Astrocyte (in vitro differentiated cells and primary cell): ENCODE results near the gene SUFU. TPM values are rescaled to one million over a fixed set of nuclear protein-coding genes. Genes with fewer than 3 reads are reported as not detected.

Experiments
- DNase-seq: peaks from one replicate; pipeline ENCODE4 v3.0.0-alpha.2; 2010; ENCODE audit warnings: low read depth
- FAIRE-seq: peaks from 2 replicates; lab custom pipeline; 2011; peaks lifted over from hg19 to GRCh38; lab: Jason Lieb, UNC
- H2AFZ ChIP-seq: 2 replicates; pipeline ENCODE4 v1.6.0; 2012; ENCODE audit warnings: low read depth, low read length, inconsistent platforms
- H3K27ac ChIP-seq: 2 replicates; pipeline ENCODE4 v1.5.1; 2011; ENCODE audit warnings: low read depth, low read length, inconsistent platforms
- H3K27me3 ChIP-seq: 2 replicates; pipeline ENCODE4 v1.6.0; 2011; ENCODE audit warnings: low read length, inconsistent platforms; ENCODE audit not compliant: insufficient read depth
- H3K36me3 ChIP-seq: 2 replicates; pipeline ENCODE4 v1.5.1; 2011; ENCODE audit warnings: low read length, inconsistent platforms; ENCODE audit not compliant: insufficient read depth
- H3K4me1 ChIP-seq: 2 replicates; pipeline ENCODE4 v1.5.1; 2011; ENCODE audit warnings: low read length, inconsistent platforms; ENCODE audit not compliant: insufficient read depth
- H3K4me2 ChIP-seq: 2 replicates; pipeline ENCODE4 v1.6.0; 2012; ENCODE audit warnings: low read length, inconsistent platforms
- H3K4me3 ChIP-seq: 2 replicates; pipeline ENCODE4 v1.5.1; 2011; ENCODE audit warnings: low read depth, mild to moderate bottlenecking, low read length, inconsistent platforms; ENCODE audit not compliant: insufficient read depth
- H3K79me2 ChIP-seq: 2 replicates; pipeline ENCODE4 v1.6.0; 2012; ENCODE audit warnings: mild to moderate bottlenecking, low read length, inconsistent platforms; ENCODE audit not compliant: insufficient read depth
- H3K9ac ChIP-seq: 2 replicates; pipeline ENCODE4 v1.6.0; 2012; ENCODE audit warnings: mild to moderate bottlenecking, low read length, inconsistent platforms
- H3K9me3 ChIP-seq: 2 replicates; pipeline ENCODE4 v1.5.1; 2012; ENCODE audit warnings: low read depth, mild to moderate bottlenecking, low read length, inconsistent platforms; ENCODE audit not compliant: insufficient read depth
- H4K20me1 ChIP-seq: 2 replicates; pipeline ENCODE4 v1.6.0; 2012; ENCODE audit warnings: low read length, inconsistent platforms; ENCODE audit not compliant: insufficient read depth
- H3K27ac Mint-ChIP-seq: one replicate; pipeline ENCODE4 v1.8.0; 2021; ENCODE audit warnings: mild to moderate bottlenecking, mixed read lengths; ENCODE audit not compliant: unreplicated experiment
- H3K27me3 Mint-ChIP-seq: one replicate; pipeline ENCODE4 v1.8.0; 2021; ENCODE audit warnings: low read depth, mixed read lengths; ENCODE audit not compliant: unreplicated experiment
- H3K36me3 Mint-ChIP-seq: one replicate; pipeline ENCODE4 v1.8.0; 2021; ENCODE audit warnings: low read depth, mixed read lengths; ENCODE audit not compliant: unreplicated experiment
- H3K4me1 Mint-ChIP-seq: one replicate; pipeline ENCODE4 v1.8.0; 2021; ENCODE audit warnings: low read depth, mixed read lengths; ENCODE audit not compliant: unreplicated experiment
- H3K4me3 Mint-ChIP-seq: one replicate; pipeline ENCODE4 v1.8.0; 2021; ENCODE audit warnings: mild to moderate bottlenecking, moderate library complexity, mixed read lengths; ENCODE audit not compliant: unreplicated experiment
- H3K9me3 Mint-ChIP-seq: one replicate; pipeline ENCODE4 v1.8.0; 2021; ENCODE audit warnings: mild to moderate bottlenecking, mixed read lengths; ENCODE audit not compliant: unreplicated experiment
- EZH2 ChIP-seq: IDR thresholded peaks from 2 replicates; pipeline ENCODE4 v1.6.1; 2012; ENCODE audit warnings: mild to moderate bottlenecking, low read length, inconsistent platforms; ENCODE audit not compliant: insufficient read depth
- total RNA-seq: library from RNA; stranded (reverse); gene quantifications from 2 replicates; pipeline ENCODE4 v1.2.1, GENCODE V29; 2021
- TF ChIP-seq, protein P1 (sequence below): IDR thresholded peaks from 2 replicates; pipeline ENCODE4 v1.5.1; 2011; ENCODE audit warnings: low read depth, mild to moderate bottlenecking, inconsistent platforms, low read length, moderate library complexity; ENCODE audit not compliant: insufficient read depth

Gene SUFU
- total RNA-seq, 1 donor from 2014 or later: 25.8 TPM

DNA sequence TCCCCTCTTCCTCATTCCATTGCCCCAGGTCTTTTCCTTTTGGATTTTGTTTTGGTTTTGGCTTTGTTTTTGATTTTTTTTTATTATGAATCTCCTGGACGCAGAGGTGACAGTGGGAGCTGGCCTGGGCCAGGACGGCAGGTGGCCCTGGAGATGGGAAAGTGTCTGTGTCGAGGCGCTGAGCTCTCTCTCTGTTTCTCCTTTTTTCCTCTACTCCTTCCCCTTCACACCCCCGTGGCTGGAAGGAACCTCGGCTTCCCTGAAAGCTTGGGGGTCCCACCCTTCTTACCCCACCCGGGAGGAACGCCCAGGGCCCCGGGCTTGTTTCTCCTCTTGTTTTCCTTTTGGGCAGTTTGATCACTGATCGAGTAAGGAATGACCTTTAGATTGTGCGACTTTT, 153.7 kb downstream of the SUFU start:
- Histone ChIP-seq H3K27me3 (no peaks in the 10 kb centered on the region), H2AFZ (no peak overlapping the region), H3K27ac (no peak overlapping the region), H4K20me1 (peaks cover 69% of the 10 kb centered on the region), H3K4me2 (no peak overlapping the region), H3K9ac (no peak overlapping the region), H3K9me3 (no peaks in the 10 kb centered on the region), H3K4me1 (peaks cover 10% of the 10 kb centered on the region), H3K4me3 (no peak overlapping the region), H3K79me2 (peaks cover 26% of the 10 kb centered on the region), H3K36me3 (peaks cover 36% of the 10 kb centered on the region)
- DNase-seq (no peak), FAIRE-seq (no peak)
- no peak overlapping the region for H3K4me3 Mint-ChIP-seq
- H3K27me3 Mint-ChIP-seq: no peaks in the 10 kb centered on the region
- no peak for TF ChIP-seq EZH2
- TF ChIP-seq, protein P1, sequence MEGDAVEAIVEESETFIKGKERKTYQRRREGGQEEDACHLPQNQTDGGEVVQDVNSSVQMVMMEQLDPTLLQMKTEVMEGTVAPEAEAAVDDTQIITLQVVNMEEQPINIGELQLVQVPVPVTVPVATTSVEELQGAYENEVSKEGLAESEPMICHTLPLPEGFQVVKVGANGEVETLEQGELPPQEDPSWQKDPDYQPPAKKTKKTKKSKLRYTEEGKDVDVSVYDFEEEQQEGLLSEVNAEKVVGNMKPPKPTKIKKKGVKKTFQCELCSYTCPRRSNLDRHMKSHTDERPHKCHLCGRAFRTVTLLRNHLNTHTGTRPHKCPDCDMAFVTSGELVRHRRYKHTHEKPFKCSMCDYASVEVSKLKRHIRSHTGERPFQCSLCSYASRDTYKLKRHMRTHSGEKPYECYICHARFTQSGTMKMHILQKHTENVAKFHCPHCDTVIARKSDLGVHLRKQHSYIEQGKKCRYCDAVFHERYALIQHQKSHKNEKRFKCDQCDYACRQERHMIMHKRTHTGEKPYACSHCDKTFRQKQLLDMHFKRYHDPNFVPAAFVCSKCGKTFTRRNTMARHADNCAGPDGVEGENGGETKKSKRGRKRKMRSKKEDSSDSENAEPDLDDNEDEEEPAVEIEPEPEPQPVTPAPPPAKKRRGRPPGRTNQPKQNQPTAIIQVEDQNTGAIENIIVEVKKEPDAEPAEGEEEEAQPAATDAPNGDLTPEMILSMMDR: no peak
- H3K27ac Mint-ChIP-seq: no peak overlapping the region
- no peaks in the 10 kb centered on the region for H3K9me3 Mint-ChIP-seq
- peaks cover 25% of the 10 kb centered on the region for H3K4me1 Mint-ChIP-seq
- H3K36me3 Mint-ChIP-seq: peaks cover 21% of the 10 kb centered on the region

DNA sequence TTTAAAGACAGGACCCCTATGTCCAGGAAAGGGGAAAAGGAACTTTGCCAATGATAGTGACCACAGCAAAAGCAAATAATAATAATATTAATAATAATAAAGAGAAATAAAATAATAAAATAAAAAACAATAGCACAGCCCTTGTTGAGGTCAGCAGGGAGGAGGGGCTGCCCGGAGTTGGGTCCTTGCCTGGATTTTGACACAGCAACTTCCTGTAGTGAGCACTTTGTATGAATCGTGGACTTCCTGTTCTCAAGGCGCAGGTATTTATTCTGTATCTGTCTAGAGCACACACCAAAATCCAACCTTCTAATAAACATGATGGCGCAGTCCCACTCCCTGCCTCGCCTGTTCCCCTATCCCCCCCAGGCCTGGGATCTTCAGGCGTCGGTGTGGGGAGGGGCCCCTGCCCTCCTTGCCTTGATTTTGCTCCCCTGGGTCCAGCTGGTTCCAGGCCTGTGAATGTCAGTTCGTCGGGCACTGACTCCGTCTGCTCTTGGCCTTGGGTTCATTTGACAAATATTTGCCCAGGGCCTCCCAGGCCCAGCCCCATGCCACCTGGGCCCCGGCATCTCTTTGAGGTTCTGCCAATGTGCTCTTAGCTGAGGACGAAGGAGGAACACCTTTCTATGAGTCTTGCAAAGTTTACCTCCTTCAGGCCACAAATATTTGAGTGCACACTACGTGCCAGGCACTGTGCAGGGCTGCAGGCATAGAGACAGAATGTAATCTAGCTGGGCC, 154.4 kb downstream of the SUFU start:
- Histone ChIP-seq H2AFZ (no peak overlapping the region), H3K9me3 (no peaks in the 10 kb centered on the region), H3K4me2 (no peak overlapping the region), H3K27ac (no peak overlapping the region), H3K9ac (no peak overlapping the region), H3K4me1 (peaks cover 10% of the 10 kb centered on the region), H3K4me3 (no peak overlapping the region), H3K36me3 (peaks cover 35% of the 10 kb centered on the region), H3K27me3 (no peaks in the 10 kb centered on the region), H3K79me2 (peaks cover 20% of the 10 kb centered on the region), H4K20me1 (peaks cover 63% of the 10 kb centered on the region)
- Mint-ChIP-seq H3K27ac (no peak overlapping the region), H3K9me3 (no peaks in the 10 kb centered on the region), H3K4me3 (no peak overlapping the region), H3K4me1 (peaks cover 18% of the 10 kb centered on the region), H3K27me3 (no peaks in the 10 kb centered on the region), H3K36me3 (peaks cover 19% of the 10 kb centered on the region)
- TF ChIP-seq, protein P1: no peak
- TF ChIP-seq EZH2: no peak
- FAIRE-seq: no peak
- no peak for DNase-seq

DNA sequence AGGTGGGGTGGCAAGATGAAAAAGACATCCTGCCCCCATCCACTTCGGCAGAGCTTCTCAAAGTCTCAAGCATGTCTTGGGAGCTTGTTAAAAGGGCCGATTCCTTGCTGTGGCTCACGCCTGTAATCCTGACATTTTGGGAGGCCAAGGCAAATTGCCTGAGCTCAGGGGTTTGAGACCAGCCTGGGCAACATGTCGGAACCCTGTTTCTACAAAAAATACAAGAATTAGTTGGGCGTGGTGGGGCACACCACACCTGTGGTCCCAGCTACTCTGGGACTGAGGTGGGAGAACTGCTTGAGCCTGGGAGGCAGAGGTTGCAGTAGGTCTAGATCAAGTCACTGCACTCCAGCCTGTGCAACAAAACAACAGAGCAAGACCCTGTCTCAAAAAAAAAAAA, 155.0 kb downstream of the SUFU start:
- no peak overlapping the region for H3K27ac ChIP-seq
- peaks cover 11% of the 10 kb centered on the region for H3K4me1 Mint-ChIP-seq
- FAIRE-seq: no peak
- peaks cover 12% of the 10 kb centered on the region for H3K36me3 Mint-ChIP-seq
- no peak for DNase-seq
- no peak overlapping the region for H3K9ac ChIP-seq
- H3K27ac Mint-ChIP-seq: no peak overlapping the region
- peaks cover 14% of the 10 kb centered on the region for H3K79me2 ChIP-seq
- TF ChIP-seq, protein P1: no peak
- TF ChIP-seq EZH2: no peak
- no peak overlapping the region for H3K4me3 ChIP-seq
- H3K36me3 ChIP-seq: peaks cover 30% of the 10 kb centered on the region
- H3K27me3 Mint-ChIP-seq: no peaks in the 10 kb centered on the region
- H3K9me3 Mint-ChIP-seq: no peaks in the 10 kb centered on the region
- no peak overlapping the region for H2AFZ ChIP-seq
- peaks cover 10% of the 10 kb centered on the region for H3K4me1 ChIP-seq
- no peaks in the 10 kb centered on the region for H3K27me3 ChIP-seq
- H3K4me3 Mint-ChIP-seq: no peak overlapping the region
- no peaks in the 10 kb centered on the region for H3K9me3 ChIP-seq
- H4K20me1 ChIP-seq: peaks cover 56% of the 10 kb centered on the region
- no peak overlapping the region for H3K4me2 ChIP-seq
